ENCODE data around the gene ASPN.

- TF ChIP-seq EZH2 (IDR thresholded peaks at IDR 0.05; ENCODE audit: insufficient read depth, poor library complexity, severe bottlenecking) (no peak), EZH2phosphoT487 (IDR thresholded peaks at IDR 0.05; ENCODE audit: insufficient read depth, low read depth) (no peak)
Measured at GRCh38 chr9:92432972-92433548, 49.2 kb downstream of the ASPN start.

Data from GM23248 (cell line).